H9 (cell line): ENCODE results near the gene UQCR11. TPM values are rescaled to one million over a fixed set of nuclear protein-coding genes. Genes with fewer than 3 reads are reported as not detected.

Experiments
- DNase-seq: peaks from one replicate; pipeline ENCODE4 v3.0.0-alpha.2; 2017
- H2AFZ ChIP-seq: one replicate; pipeline ENCODE4 v1.6.1; 2013; ENCODE audit warnings: mild to moderate bottlenecking, low read length, control low read depth, moderate library complexity
- H2AK5ac ChIP-seq: 2 replicates; pipeline ENCODE4 v1.6.1; 2013; ENCODE audit warnings: low read length, control low read depth, mixed read lengths; ENCODE audit not compliant: insufficient read length
- H2BK120ac ChIP-seq: one replicate; pipeline ENCODE4 v1.6.1; 2013; ENCODE audit warnings: low read depth, mild to moderate bottlenecking, low read length, control low read depth, inconsistent platforms; ENCODE audit not compliant: poor library complexity, severe bottlenecking
- H2BK12ac ChIP-seq: 2 replicates; pipeline ENCODE4 v1.6.1; 2013; ENCODE audit warnings: low read length, control low read depth, mixed read lengths, low read depth; ENCODE audit not compliant: insufficient read length
- H2BK15ac ChIP-seq: 2 replicates; pipeline ENCODE4 v1.6.1; 2013; ENCODE audit warnings: low read depth, low read length, control low read depth
- H2BK20ac ChIP-seq: one replicate; pipeline ENCODE4 v1.6.1; 2013; ENCODE audit warnings: low read depth, mild to moderate bottlenecking, low read length, control low read depth, inconsistent platforms; ENCODE audit not compliant: poor library complexity, severe bottlenecking
- H2BK5ac ChIP-seq: 2 replicates; pipeline ENCODE4 v1.6.1; 2013; ENCODE audit warnings: low read length, control low read depth, mixed read lengths; ENCODE audit not compliant: insufficient read length
- H3K14ac ChIP-seq: 2 replicates; pipeline ENCODE4 v1.6.1; 2013; ENCODE audit warnings: low read length, control low read depth; ENCODE audit not compliant: insufficient read depth
- H3K18ac ChIP-seq: 2 replicates; pipeline ENCODE4 v1.6.1; 2013; ENCODE audit warnings: low read depth, mild to moderate bottlenecking, mixed read lengths, low read length, control low read depth; ENCODE audit not compliant: insufficient read length
- H3K23ac ChIP-seq: 2 replicates; pipeline ENCODE4 v1.6.1; 2013; ENCODE audit warnings: low read length, control low read depth, mixed read lengths, low read depth; ENCODE audit not compliant: insufficient read length
- H3K23me2 ChIP-seq: 2 replicates; pipeline ENCODE4 v1.6.1; 2013; ENCODE audit warnings: low read depth, mild to moderate bottlenecking, mixed read lengths, low read length, control low read depth; ENCODE audit not compliant: insufficient read length, poor library complexity, severe bottlenecking
- H3K27ac ChIP-seq: 2 replicates; pipeline ENCODE4 v1.5.1; 2013; ENCODE audit warnings: low read length, control low read depth, mixed read lengths, low read depth; ENCODE audit not compliant: insufficient read length
- H3K27me3 ChIP-seq: 2 replicates; pipeline ENCODE4 v1.6.1; 2013; ENCODE audit warnings: low read length, control low read depth, inconsistent platforms; ENCODE audit not compliant: insufficient read depth
- H3K4ac ChIP-seq: 2 replicates; pipeline ENCODE4 v1.6.1; 2013; ENCODE audit warnings: low read depth, mild to moderate bottlenecking, control low read depth, inconsistent platforms, low read length, moderate library complexity
- H3K4me1 ChIP-seq: 2 replicates; pipeline ENCODE4 v1.6.1; 2013; ENCODE audit warnings: low read length, control low read depth, inconsistent platforms; ENCODE audit not compliant: insufficient read depth
- H3K4me2 ChIP-seq: 2 replicates; pipeline ENCODE4 v1.6.1; 2013; ENCODE audit warnings: low read length, control low read depth, mixed read lengths; ENCODE audit not compliant: insufficient read length, insufficient read depth
- H3K56ac ChIP-seq: 2 replicates; pipeline ENCODE4 v1.6.1; 2013; ENCODE audit warnings: low read depth, mild to moderate bottlenecking, mixed read lengths, low read length, control low read depth; ENCODE audit not compliant: insufficient read length
- H3K79me1 ChIP-seq: 2 replicates; pipeline ENCODE4 v1.6.1; 2013; ENCODE audit warnings: low read depth, mild to moderate bottlenecking, moderate library complexity, low read length, control low read depth, inconsistent platforms; ENCODE audit not compliant: insufficient read depth, poor library complexity, severe bottlenecking
- H3K79me2 ChIP-seq: 2 replicates; pipeline ENCODE4 v1.6.1; 2013; ENCODE audit warnings: low read length, control low read depth, inconsistent platforms; ENCODE audit not compliant: insufficient read depth
- H3K9ac ChIP-seq: 2 replicates; pipeline ENCODE4 v1.6.1; 2013; ENCODE audit warnings: low read length, control low read depth, mixed read lengths; ENCODE audit not compliant: insufficient read length; ENCODE audit errors: extremely low read depth
- H3K9me3 ChIP-seq: one replicate; pipeline ENCODE4 v1.6.1; 2013; ENCODE audit warnings: low read depth, low read length, inconsistent platforms; ENCODE audit not compliant: control insufficient read depth
- H3T11ph ChIP-seq: one replicate; pipeline ENCODE4 v1.6.1; 2013; ENCODE audit warnings: mild to moderate bottlenecking, low read length, control low read depth, inconsistent platforms
- H4K20me1 ChIP-seq: one replicate; pipeline ENCODE4 v1.6.1; 2013; ENCODE audit not compliant: control insufficient read depth, insufficient read length, insufficient read depth
- H4K5ac ChIP-seq: 2 replicates; pipeline ENCODE4 v1.6.1; 2013; ENCODE audit warnings: low read depth, mild to moderate bottlenecking, mixed read lengths, low read length, control low read depth; ENCODE audit not compliant: insufficient read length
- H4K8ac ChIP-seq: replicated peaks from 2 replicates; pipeline ENCODE4 v1.6.1; 2013; ENCODE audit warnings: low read length, control low read depth, mixed read lengths, low read depth; ENCODE audit not compliant: insufficient read length
- H4K91ac ChIP-seq: 2 replicates; pipeline ENCODE4 v1.6.1; 2013; ENCODE audit warnings: low read depth, mild to moderate bottlenecking, moderate library complexity, mixed read lengths, low read length, control low read depth; ENCODE audit not compliant: insufficient read length
- H3K27ac Mint-ChIP-seq, 3 experiments: 2 replicates in 2 of 3; 3 replicates in 1 of 3; pipeline ENCODE4 v1.8.0; 2020 to 2021; ENCODE audit warnings: mixed read lengths in 3 of 3, mild to moderate bottlenecking in 1 of 3, moderate library complexity in 1 of 3
- H3K27me3 Mint-ChIP-seq: 2 replicates; pipeline ENCODE4 v1.8.0; 2021; ENCODE audit warnings: low read depth, mild to moderate bottlenecking, moderate library complexity, mixed read lengths
- H3K36me3 Mint-ChIP-seq, 3 experiments: 2 replicates in 2 of 3; 3 replicates in 1 of 3; pipeline ENCODE4 v1.8.0; 2020 to 2021; ENCODE audit warnings: low read depth in 3 of 3, mixed read lengths in 3 of 3; ENCODE audit not compliant: insufficient read depth in 1 of 3
- H3K4me1 Mint-ChIP-seq, 2 experiments: 2 replicates each; pipeline ENCODE4 v1.8.0; 2020; ENCODE audit warnings: mixed read lengths in 2 of 2
- H3K4me3 Mint-ChIP-seq, 2 experiments: 2 replicates in 1 of 2; 3 replicates in 1 of 2; pipeline ENCODE4 v1.8.0; 2020 to 2021; ENCODE audit warnings: mild to moderate bottlenecking in 2 of 2, mixed read lengths in 2 of 2, moderate library complexity in 1 of 2
- H3K9me3 Mint-ChIP-seq, 2 experiments: 2 replicates in 1 of 2; 3 replicates in 1 of 2; pipeline ENCODE4 v1.8.0; 2020; ENCODE audit warnings: mild to moderate bottlenecking in 2 of 2, mixed read lengths in 2 of 2, moderate library complexity in 1 of 2
- WGBS: extraction: QIAGEN DNeasy Blood & Tissue Kit; methylation state at CpG from one replicate; pipeline ENCODE4 v1.1.7; 2013; ENCODE audit warnings: missing lambda C conversion rate, low lambda C conversion rate, mixed read lengths; ENCODE audit not compliant: insufficient read length; ENCODE audit errors: extremely low coverage; 5-methylcytosine and 5-hydroxymethylcytosine counted together
- total RNA-seq: library from RNA; stranded (reverse); gene quantifications from 2 replicates; pipeline ENCODE4 v1.2.1, GENCODE V29; 2021
- TF ChIP-seq, protein P1 (sequence below): fragments of 200-600 bp; sonication (generic); conservative IDR thresholded peaks from 3 replicates; pipeline ENCODE4 v1.8.0; 2021; ENCODE audit warnings: antibody characterized with exemption, mild to moderate bottlenecking

The UQCR11 gene
- total RNA-seq, 1 experiment from 2014 or later, result 174 TPM

DNA sequence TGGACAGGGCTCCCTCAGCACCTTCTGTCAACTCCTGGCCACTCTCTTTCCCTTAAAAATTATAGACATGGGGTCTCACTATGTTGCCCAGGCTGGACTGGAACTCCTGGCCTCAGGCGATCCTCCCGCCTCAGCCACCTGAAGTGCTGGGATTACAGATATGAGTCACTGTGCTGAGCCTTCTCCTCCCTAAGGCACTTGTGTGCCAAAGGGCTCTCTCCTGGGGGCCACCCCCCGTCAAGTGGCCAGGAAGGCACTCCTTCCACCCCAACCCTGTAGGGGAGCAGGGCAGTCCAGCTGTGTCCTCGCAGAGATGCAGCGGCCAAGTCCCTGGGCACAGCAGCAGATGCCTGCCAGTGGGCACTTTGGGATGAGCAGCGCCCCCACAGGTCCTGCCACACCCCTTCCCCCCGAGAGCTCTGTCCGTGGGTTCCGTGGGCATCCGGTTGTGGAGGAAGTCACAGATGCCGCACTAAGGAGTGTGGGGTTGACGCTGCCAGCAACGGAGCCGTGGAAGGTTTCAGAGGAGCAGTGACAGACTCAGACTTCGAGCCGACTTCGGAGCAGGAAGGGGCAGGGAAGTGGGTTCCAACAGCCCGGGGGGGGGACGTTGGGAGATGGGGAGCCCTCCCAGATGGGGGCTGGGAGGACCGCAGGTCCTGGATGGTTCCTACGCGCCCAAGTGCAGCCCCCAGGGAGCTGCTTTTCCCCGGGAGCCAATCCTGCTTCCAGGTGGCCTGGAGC, 3.3 kb upstream of the UQCR11 start:
- Histone ChIP-seq H4K8ac (no peak overlapping the region), H3K79me2 (peaks cover 6% of the 10 kb centered on the region; the same call in 1 of the 2 replicates), H3K9ac (no peak overlapping the region), H2BK5ac (no peak overlapping the region), H3K79me1 (peaks cover 4% of the 10 kb centered on the region), H3K4ac (no peak overlapping the region), H3K4me2 (no peak overlapping the region), H2BK12ac (no peak overlapping the region), H2BK20ac (no peak overlapping the region), H2BK120ac (no peak overlapping the region), H2BK15ac (no peak overlapping the region), H3K23me2 (peaks cover 9% of the 10 kb centered on the region), H3K4me1 (no peaks in the 10 kb centered on the region), H3K56ac (no peak overlapping the region), H3T11ph (no peak overlapping the region), H4K91ac (no peak overlapping the region), H2AK5ac (no peak overlapping the region), H3K23ac (no peak overlapping the region), H3K14ac (no peak overlapping the region; the same call in 1 of the 2 replicates), H3K27ac (no peak overlapping the region), H3K27me3 (no peaks in the 10 kb centered on the region), H4K20me1 (no peaks in the 10 kb centered on the region), H4K5ac (no peak overlapping the region), H2AFZ (no peak overlapping the region), H3K9me3 (no peaks in the 10 kb centered on the region), H3K18ac (no peak overlapping the region)
- TF ChIP-seq, protein P1, sequence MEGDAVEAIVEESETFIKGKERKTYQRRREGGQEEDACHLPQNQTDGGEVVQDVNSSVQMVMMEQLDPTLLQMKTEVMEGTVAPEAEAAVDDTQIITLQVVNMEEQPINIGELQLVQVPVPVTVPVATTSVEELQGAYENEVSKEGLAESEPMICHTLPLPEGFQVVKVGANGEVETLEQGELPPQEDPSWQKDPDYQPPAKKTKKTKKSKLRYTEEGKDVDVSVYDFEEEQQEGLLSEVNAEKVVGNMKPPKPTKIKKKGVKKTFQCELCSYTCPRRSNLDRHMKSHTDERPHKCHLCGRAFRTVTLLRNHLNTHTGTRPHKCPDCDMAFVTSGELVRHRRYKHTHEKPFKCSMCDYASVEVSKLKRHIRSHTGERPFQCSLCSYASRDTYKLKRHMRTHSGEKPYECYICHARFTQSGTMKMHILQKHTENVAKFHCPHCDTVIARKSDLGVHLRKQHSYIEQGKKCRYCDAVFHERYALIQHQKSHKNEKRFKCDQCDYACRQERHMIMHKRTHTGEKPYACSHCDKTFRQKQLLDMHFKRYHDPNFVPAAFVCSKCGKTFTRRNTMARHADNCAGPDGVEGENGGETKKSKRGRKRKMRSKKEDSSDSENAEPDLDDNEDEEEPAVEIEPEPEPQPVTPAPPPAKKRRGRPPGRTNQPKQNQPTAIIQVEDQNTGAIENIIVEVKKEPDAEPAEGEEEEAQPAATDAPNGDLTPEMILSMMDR, result no peak
- no peak overlapping the region for H3K4me3 Mint-ChIP-seq
- H3K27ac Mint-ChIP-seq, result peak overlapping the region; percentile 28 to 83 (median 28); a peak in 2 of 7 replicates
- peaks cover 17 to 36% (median 31%) of the 10 kb centered on the region in 3 experiments; a peak in 6 of 7 replicates for H3K36me3 Mint-ChIP-seq
- no peaks in the 10 kb centered on the region; the same call in 1 of the 2 replicates for H3K27me3 Mint-ChIP-seq
- H3K4me1 Mint-ChIP-seq, result peaks cover 9 to 15% of the 10 kb centered on the region in 2 experiments
- no peaks in the 10 kb centered on the region for H3K9me3 Mint-ChIP-seq
- no peak for DNase-seq
- WGBS, result no CpG with 5 or more reads among the region's 23 CpGs
